ENCODE measurements around the gene CXorf65.

Gene CXorf65

GRCh38 chrX:71106427-71106826 lies at the start of gene CXorf65:
TSS of gene CXorf65 (minus strand) at chrX:71106740. CDS start at chrX:71106556, 184 bp downstream.
- TF ChIP-seq CTCF (IDR thresholded peaks at IDR 0.05; ENCODE audit: extremely low read depth, insufficient read depth, missing control alignments) = no peak
- in situ Hi-C loops (cut with MboI; ENCODE audit: low pct_unique_long_range_greater_than_20kb, low sequenced_read_pairs, unreplicated experiment) = no loop called here
- DNase-seq (ENCODE audit: low spot score) = no peak

- in situ Hi-C loops (cut with MboI; ENCODE audit: low pct_unique_long_range_greater_than_20kb, low sequenced_read_pairs, unreplicated experiment) = no loop called here
- DNase-seq (ENCODE audit: low spot score) = no peak
- no peak for TF ChIP-seq CTCF (IDR thresholded peaks at IDR 0.05; ENCODE audit: extremely low read depth, insufficient read depth, missing control alignments)
Measured at GRCh38 chrX:71154641-71155040, 48.1 kb upstream of the CXorf65 start.

DNA sequence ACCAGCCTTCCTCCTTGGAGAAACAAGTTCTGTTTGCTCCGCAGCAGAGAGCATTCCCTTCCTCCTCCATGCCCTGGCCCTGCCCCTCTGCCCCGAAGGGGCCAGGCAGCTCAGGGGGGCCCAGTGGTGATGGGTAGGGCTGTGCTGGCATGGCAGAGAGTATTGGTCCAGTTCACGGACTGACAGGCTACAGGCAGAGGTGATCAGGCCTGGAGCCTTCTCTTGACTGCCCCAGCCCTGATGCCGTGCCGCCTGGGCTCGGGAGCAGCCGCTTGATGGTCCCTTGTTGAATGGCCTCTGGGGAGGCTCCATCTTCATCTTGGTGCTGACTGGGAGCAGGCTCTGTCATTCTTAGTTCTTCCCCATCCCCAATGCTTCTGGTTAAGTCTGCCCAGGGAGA lies 47.7 kb upstream of the CXorf65 start:
- no peak for TF ChIP-seq CTCF (IDR thresholded peaks at IDR 0.05; ENCODE audit: extremely low read depth, insufficient read depth, missing control alignments)
- no peak for DNase-seq (ENCODE audit: low spot score)
- in situ Hi-C loops (cut with MboI; ENCODE audit: low pct_unique_long_range_greater_than_20kb, low sequenced_read_pairs, unreplicated experiment) = no loop called here

DNA sequence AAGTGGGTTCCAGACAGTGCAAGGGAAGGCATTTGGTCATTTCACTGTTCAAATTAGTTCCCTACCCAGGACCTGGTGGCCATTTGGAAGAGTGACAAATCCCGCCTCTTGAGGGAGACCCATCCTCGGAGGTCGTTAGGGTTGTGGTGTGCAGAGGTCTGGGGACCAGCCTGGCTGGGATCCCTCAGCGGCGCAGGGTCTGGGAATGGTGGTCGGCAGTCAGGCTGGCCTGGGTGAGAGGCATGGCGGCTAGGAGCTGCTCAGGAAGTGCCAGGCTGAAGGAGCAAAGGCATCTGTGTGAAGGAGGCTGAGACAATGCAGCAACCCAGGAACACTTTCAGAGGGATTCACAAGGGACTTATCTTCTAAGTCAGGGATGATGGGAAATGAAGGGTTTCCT lies 44.8 kb upstream of the CXorf65 start:
- no peak for TF ChIP-seq CTCF (IDR thresholded peaks at IDR 0.05; ENCODE audit: extremely low read depth, insufficient read depth, missing control alignments)
- in situ Hi-C loops (cut with MboI; ENCODE audit: low pct_unique_long_range_greater_than_20kb, low sequenced_read_pairs, unreplicated experiment) = no loop called here
- no peak for DNase-seq (ENCODE audit: low spot score)

DNA sequence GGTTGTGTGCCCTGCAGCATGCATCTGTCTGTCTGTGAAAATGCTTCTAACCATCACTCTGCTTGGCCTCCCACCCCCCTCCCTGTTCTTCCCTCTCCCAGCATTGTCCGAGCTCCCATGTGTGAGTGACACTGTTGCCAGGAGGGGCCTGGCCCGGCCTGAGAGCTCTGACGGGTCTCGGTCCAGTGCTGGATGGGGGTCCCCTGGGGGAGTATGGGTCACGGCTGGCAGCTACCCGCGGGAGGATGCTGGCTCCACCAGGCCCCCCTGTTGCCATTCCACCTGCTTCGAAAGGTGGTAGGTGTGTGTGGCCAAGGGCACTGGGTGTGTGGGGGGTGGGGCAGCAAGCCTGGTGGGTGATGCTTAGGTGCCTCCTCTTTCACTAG lies 41.7 kb upstream of the CXorf65 start:
- TF ChIP-seq CTCF (IDR thresholded peaks at IDR 0.05; ENCODE audit: extremely low read depth, insufficient read depth, missing control alignments) = no peak
- in situ Hi-C loops (cut with MboI; ENCODE audit: low pct_unique_long_range_greater_than_20kb, low sequenced_read_pairs, unreplicated experiment) = no loop called here
- DNase-seq (ENCODE audit: low spot score) = no peak

DNA sequence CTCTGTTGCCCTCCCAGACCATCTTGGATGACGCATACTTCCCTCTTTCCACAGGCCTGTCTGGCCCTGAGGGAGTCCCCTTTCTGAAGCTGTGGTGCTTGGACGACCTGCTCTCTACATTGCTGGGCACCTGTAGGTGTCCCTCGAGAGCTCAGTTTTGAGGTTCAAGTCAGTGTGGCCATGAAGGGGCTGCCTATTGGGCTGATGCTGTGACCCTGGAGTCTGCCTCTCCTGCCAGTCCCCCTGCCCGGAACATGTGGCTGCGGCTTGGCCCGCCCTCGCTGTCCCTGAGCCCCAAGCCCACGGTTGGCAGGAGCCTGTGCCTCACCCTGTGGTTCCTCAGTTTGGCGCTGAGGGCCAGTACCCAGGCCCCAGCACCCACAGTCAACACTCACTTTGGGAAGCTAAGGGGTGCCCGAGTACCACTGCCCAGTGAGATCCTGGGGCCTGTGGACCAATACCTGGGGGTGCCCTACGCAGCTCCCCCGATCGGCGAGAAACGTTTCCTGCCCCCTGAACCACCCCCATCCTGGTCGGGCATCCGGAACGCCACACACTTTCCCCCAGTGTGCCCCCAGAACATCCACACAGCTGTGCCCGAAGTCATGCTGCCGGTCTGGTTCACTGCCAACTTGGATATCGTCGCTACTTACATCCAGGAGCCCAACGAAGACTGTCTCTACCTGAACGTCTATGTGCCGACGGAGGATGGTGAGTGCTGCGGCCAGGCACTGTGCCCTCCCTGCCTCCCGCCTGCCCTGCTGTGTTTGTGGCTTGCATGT lies 41.1 kb upstream of the CXorf65 start:
- in situ Hi-C loops (cut with MboI; ENCODE audit: low pct_unique_long_range_greater_than_20kb, low sequenced_read_pairs, unreplicated experiment) = no loop called here
- peak; percentile 12 for TF ChIP-seq CTCF (IDR thresholded peaks at IDR 0.05; ENCODE audit: extremely low read depth, insufficient read depth, missing control alignments)
- no peak for DNase-seq (ENCODE audit: low spot score)
